NCI-H524 treated with DMSO at 0.1 percent for 48 hours (cell line): Measurements from ENCODE around the gene KLC4.
"Not testable (repeated sequence)": the region's sequence is repeated elsewhere in the genome, so short reads cannot be mapped to it uniquely, and the experiment has no call there.

Source experiments
- DNase-seq: peaks from one replicate; lab custom pipeline; 2025; lab: John Stamatoyannopoulos, UW

The KLC4 gene

DNA sequence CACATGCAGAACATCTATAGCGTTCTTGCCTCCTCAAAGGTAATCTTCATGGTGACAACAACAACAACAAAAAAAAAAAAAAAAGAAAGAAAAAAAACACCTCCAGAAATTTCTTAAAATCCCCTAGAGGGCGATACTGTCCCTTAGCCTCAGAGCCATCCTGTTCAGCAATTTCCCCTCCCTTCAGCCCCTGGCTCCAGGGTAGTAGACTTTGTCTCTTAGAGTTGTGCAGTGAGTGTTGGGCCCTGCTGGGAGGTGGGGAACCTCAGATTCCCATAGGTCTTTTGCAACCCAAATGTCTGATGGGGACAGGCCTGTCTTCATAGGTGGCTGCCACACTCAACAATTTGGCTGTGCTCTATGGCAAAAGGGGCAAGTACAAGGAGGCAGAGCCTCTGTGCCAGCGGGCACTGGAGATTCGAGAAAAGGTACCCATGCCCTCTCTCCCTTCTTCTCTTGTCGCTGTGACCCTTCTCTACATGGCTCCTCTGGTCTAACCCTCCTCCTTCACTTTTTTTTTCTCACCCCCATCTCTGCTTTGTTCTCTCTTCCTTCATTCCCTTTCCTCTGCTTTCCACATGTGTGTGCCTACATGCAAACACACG is 10.7 kb downstream of the KLC4 start:
- no peak for DNase-seq

DNA sequence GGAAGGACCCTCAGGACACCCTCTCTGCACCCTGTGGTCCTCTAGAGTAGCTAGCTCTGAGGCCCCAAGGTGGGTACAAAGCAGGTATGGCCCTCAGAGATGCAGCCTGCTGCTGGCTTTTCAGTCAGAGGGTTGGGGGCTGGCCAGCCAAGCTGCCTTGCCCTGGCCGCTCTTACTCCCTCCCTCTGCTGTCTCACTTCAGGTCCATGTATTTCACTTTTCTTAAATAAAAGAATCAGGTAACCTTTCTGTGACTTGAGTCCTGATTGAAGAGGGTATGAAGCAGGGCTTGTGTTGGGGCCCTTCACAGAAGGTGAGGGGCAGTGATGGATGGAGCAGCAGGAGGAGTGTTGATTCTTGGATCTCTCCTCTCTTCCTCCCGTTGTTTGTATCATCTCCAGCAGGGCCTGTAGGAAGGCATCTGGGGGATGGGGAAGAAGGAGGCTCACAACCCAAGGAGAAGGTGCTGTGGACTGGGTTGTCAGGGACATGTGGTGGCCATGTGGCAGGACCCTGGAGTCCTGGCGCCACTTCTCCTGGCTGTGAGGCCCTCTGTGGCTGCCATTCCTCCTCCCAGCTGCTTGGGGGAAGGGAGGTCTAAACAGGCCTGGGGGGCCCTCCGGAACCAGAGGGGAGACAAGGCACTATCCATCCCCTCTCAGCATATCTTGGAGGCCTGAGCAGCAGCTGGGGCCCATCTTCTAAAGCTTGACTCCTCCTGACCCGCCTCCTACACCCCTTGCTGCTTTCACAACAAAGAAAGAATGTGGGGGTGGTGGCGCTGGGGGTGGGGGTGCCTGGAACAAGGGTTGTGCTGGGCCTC is 15.6 kb downstream of the KLC4 start:
- DNase-seq: no peak

DNA sequence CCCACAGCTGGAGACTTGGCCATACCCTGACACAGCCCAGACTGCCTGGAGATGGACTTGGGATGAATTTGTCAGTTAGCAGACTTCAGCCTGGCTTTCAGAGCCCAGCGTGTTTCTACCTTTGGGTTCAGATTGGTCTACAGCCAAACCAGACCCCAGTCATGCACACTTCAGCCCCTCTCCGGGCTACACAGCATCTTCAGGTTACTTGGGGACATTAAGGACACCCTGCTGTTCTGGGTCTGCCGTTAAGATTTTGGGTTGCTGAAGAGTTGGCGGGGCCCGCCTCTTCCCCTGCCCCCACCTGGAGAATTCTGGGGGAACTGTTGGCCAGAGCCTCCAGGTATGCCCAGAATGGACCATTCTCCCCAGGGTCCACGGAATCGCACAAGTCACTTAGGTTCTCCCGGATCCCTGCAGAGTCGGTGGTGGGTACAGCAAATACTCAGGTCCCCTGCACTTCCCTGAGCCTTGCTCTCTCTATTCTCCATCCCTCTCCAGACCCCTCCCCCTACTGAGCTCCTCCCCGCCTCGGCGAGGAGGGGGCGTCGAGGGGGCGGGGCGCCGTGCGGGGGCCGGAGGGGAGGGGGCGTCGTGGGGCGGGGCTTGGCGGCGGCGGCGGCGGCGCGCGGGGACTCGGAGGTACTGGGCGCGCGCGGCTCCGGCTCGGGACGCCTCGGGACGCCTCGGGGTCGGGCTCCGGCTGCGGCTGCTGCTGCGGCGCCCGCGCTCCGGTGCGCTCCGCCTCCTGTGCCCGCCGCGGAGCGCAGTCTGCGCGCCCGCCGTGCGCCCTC is 16.4 kb downstream of the KLC4 start, which contains the start of gene PTK7:
Gene PTK7 (plus strand): TSS at position 645 of the 794 bp plus-strand sequence. CDS start 175 bp downstream, outside the sequence.
- no peak for DNase-seq

DNA sequence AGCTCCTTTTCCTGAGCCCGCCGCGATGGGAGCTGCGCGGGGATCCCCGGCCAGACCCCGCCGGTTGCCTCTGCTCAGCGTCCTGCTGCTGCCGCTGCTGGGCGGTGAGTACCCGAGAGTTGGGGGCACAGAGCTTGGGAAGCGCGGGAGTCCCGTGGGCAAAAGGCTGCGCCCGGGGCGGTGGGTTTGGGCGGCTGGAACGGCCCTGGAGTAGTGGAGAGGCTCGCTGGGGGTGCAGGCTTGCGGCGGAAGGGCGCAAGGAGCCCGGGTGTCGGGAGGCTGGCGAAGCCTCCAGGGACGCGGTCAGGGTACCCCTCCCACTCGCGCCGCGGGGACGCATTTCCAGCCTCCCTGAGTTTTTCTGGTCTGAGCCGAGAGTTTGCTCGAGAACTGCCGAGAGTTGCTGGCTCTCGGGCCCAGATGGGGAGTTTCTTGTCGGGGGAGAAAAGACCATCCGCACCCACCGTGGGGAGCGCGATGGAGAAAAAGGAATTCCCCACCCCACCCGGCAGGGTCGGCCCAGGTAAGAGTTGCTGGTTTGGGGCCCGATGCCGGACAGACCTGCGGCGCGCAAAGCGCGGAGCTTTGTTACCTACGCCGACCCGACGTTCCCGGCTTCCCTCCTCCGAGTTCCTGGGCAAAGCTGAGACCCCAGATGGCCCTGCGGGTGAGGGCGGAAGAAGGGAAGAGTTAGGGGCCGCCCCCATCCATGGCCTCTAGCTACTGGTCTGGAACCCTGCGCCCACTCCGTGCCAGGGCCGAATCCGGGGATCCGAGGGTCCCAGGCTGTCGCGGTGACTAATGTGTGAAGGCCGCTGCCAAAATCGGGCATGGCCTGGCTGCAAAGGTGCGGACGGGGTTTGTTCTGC is 17.3 kb downstream of the KLC4 start:
- DNase-seq: no peak

DNA sequence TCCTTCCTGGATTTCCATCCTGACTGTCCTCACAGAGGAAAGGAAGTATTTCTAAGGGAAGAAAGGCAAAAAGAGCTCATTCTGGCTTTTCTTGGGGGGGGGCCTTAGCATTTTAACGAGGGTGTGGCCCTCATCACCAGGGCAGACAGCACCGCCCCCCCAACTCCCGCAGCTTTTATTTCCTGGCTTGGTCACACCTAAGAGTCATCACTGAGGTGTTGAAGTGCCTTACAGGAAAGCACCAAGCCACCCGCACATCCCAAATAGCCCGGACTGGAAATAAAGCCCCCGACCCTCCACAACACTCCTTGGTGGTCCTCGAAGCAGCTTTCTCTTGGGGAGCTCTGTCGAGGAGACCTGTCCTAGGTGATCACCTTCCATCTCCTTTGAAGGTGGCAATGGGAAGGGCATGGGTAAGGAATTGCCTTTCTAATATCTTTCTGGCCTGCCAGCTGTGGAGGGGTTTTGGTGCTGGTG is 17.9 kb downstream of the KLC4 start:
- DNase-seq: no peak

DNA sequence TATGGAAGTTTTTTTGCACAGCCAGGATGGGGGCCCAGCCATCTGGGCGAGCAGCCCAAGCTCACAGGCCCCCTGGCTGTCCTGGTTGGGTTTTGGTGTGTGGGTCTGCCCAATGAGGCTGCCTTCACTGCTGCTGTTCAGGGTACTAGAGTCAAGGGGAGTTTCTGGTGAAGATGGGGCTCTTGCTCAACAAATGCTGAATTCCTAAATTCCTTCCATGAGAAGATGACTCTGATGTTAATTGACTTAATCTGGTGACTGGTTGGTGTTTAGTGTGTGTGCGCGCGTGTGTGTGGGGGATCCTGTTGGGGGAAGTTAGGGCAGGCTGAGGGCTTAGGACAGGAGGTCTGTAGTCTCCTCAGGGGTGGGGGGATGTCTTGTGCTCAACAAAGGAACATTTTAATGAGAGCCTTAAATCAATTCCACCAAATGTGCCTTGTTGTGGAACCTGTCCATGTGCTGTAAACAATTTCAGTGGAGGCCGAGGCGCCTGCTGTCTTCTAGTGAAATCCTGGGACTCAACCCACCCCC is 18.6 kb downstream of the KLC4 start:
- no peak for DNase-seq

DNA sequence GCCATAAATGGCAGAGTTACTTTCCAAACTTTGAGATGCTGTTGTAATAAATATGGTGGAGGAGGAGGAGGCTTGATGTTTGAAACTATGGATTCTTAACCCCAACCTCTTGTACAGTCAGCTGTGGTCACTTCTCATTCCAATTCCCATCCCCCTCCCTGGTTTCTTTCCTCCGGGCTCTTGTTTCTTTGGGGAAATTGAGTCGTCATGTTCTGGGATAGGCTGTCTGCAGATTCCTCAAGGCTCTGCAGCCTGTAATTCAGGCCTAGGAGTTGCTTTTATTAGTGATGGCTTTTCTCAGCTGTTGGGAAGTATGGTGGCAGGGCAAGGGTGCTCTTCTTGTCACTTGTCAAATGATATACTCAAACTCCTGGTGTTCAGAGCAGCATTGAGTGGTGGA is 19.3 kb downstream of the KLC4 start:
- no peak for DNase-seq

DNA sequence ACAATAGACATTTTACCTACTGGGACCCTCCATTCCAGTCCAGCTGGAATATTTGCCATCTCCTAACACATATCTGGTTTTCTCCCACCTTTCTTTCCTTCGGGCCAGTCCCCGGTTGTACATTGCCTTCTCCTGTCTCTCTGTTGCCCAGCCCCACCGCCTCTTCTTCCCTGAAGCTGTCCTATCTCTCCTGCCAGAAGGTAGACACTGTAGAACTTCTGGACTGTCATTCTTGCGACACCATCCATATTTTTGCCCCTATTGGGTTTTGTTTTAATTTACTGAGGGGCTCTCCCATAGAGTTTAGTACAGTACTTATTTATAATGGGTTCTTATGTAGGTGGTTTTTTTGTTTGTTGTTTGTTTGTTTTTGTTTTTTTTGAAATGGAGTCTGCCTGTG is 21.6 kb downstream of the KLC4 start:
- DNase-seq: no peak

DNA sequence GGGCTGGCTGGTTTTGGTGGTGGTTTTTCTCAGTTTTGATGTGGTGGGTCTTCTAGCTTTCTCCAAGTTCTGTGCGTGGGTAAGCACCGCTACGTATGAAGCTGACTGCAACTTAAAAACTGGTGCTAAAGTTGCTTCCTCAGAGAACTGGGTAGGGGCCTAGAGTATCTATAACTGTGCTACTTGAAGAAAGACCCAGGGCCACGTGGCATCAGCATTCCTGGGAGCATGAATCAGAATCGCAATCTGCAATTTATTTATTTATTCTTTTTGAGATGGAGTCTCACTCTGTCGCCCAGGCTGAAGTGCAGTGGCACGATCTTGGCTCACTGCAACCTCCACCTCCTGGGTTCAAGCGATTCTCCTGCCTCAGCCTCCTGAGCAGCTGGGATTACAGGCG is 22.5 kb downstream of the KLC4 start:
- not testable (repeated sequence) for DNase-seq

DNA sequence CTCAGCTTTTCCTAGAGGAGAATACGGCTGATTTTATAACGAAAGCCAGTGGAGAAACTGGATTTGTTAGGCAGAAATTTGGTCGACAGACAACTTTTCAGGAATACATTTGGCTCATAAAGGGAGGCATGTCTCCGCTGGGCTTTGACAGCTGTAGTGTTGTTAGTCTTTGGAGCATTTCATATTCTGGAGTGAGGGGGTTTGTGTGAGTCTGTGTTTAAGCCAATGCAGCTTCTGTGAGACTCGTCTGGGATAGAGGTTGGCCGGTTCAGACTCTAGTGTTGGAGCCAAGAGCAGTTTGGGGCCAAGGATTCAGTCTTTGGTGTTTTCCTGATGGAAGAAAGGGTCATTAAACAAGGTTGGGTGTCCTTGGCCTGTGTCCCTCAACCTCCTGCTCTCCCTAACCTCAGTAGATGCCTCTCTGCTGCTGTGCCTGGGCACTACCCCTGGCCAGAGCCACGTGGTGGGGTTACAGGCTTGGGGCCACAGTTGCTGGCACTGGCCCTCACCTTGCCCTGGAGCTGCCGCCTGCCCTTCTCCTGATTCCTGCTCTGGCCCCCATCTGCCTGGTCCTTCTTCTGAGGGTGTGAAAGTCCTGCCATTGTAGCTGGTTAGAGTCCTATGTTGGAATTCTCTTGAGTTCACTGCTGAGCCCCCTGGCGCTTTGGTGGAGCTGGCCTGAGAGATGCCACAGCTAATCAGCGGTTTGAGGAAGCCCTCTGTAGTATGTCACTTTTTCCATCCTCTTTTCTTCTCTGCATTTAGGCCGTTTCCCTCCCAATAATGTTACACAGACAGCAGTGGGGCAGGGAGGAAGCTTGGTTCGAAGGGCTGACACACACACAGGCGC is 23.6 kb downstream of the KLC4 start:
- no peak for DNase-seq

DNA sequence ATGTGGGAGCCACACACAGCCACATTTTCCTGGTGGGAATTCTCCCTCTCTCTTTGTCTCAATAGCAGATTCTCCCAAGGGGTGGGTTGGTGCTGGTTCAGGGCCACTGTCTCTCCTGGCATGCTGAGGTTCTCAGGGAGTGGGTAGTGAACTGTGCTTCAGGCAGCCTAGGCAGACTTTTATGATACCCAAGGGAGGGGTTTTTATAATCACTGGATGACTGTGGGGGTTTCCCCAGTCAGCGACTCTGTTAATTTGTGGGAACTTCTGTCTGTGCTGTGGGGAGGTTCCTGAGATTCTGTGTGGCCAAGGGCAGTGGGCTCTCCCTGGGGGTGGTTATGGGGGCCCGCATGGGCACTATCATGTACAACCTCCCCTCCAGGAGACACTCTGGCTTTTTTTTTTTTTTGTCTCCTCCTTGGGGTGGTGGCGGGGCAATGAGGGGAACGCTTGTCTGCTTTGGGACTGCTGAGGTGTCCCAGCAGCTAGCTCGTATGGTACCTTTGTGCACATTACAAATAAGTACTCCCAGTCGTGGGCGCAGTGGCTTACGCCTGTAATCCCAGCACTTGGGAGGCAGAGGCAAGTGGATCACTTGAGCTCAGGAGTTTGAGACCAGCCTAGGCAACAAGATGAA is 26.7 kb downstream of the KLC4 start:
- DNase-seq: no peak

DNA sequence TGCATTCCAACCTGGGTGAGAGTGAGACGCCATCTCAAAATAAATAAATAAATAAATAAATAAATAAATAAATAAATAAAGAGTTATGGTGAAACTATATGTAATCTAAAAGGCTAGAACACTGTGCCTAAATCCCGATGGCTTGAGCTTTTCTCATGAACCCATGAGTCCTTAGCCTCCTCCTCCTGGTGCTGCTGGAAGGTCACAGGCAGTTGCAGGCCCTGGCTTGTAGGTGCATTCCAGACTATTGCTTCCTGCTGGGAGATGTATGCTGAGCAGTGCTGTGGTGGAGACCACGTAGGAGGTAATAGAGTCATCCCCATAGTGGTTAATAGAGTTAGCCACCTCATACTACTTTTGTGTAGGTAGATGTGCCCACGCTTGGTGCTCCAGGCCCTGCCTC is 29.2 kb downstream of the KLC4 start:
- DNase-seq: no peak

DNA sequence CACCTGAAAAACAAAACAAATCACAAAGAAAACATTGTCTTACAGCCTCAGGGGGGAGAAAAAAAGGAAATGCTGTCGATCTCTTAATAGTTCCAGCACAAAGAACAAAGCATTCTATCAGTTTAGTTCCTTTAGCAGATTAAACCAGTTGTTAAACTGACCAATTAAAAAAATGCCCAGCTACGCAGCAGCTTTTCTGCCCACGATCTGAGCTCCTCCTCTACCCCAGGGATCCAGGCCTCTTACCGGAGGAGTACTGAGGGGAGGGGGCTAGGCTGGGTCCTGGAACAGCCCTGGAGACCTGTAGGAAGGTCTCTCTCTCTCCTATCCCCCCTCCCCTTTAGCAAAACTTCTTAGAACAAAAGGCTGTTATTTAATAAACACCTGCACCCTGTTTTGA is 30.0 kb downstream of the KLC4 start:
- no peak for DNase-seq

DNA sequence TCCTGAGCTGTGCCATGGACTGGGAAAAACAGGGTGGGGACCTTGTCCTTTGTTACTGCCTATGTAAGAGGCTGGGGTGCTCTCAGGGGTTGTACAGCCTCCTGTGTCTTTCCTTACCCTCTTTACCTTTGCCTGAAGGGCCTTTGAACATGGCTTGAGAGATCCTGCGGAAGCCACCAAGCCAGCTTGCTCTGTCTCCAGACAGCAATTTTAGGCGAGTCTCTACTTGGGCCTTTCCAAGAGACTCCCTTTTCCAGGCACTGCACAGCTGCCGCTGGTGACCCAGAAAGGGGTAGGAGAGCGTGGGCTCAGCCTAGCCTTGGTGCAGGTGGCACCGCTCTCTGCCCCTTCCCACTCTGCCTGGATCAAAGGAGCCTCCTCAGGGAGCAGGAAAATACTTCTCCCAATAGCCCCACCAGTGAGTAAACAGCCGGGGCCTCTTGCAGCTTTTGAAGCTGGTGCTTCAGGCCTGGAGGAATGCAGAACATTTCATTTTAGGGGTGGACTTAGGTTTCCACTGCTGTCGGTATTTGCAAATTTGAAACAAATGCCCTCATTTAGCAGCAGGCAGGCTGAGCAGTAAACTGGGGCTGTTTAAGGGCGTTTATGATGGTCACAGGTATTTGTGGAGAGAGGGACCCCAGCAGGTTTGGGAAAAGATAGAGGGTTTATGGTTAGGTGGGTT is 30.6 kb downstream of the KLC4 start:
- DNase-seq: no peak

DNA sequence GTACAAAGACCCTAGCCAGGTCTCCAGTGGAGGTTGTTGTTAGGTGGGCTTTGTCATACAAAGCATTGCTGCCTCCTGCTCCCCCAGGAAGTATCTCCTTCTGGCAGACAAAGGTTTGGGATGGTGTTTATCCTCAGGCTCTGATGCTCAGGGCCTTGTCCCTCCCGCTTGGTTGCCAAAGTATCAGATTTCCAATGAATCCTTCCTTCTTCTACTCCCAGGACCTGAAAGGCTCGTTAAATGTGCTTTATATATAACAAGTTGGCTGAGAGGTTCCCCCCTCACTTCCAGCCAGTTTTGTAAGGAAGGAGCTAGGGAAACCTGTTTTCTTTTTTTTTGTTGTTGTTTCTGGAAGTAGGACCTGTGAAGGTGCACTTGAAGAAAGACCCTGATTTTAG is 31.1 kb downstream of the KLC4 start:
- DNase-seq: no peak

DNA sequence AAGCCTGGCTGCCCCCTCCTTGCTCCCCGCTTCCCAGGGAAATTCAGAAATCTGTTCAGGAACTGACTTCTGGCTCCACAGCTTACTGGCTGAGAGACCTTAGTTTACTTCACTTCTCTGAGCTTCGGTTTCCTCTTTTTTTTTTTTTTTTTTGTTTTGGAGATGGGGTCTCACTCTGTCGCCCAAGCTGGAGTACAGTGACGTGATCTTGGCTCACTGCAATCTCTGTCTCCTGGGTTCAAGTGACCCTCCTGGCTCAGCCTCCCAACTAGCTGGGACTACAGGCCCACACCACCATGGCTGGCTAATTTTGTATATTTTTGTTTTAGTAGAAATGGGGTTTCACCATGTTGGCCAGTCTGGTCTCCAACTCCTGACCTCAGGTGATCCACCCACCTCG is 31.6 kb downstream of the KLC4 start:
- DNase-seq: no peak

DNA sequence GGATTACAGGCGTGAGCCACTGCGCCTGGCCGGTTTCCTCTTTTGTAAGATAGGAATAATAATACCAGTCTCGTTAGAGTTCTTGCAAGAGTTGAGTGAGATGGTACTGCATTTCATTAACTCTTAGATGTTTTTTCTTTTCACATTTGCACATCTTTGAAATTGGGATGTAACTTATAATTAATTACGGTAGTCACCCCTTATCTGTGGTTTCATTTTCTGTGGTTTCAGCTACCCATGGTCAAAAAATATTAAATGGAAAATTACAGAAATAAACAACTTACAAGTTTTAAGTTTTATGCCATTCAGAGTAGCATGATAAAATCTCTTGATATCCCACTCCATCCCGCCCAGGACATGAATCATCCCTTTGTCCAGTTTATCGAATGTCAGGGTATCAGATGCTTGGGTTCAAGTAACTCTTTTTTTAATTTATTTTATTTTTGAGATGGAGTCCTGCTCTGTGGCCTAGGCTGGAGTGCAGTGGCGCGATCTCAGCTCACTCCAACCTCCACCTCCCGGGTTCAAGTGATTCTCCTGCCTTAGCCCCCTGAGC is 32.1 kb downstream of the KLC4 start:
- DNase-seq: no peak

DNA sequence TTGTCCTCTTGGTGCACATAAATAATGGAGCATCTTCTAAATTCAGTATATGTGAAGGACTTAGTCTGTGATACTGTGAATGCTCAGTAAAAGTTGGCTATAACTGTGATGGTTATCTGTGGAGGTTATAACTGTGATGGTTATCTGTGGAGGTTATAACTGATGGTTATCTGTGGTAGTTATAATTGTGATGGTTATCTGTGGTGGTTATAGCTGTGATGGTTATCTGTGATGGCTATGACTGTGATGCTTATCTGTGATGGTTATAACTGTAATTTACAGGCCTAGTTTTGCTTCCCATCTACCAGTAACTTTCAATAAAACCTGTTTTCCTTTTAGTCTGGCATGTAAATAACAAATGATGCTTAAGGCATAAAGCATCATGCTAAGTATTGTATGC is 33.2 kb downstream of the KLC4 start:
- DNase-seq: no peak
